A673 (cell line): Measurements from ENCODE around the gene SNAPIN. TPM values are rescaled to one million over a fixed set of nuclear protein-coding genes. Genes with fewer than 3 reads are reported as not detected.

Source experiments
- BruUV-seq: library from RNA; stranded (reverse); fragments of 400-500 nt; replicated peaks from 2 replicates; lab custom pipeline; 2021; lab: Mats Ljungman, UMichigan
- CTCF ChIA-PET: fragments of 300-600 bp; sonication (Branson Sonifier 250); formaldehyde crosslinking; loops from one replicate; lab custom pipeline; 2022; ENCODE audit warnings: antibody characterized with exemption; lab: Charles Lee
- POLR2A ChIA-PET: fragments of 300-600 bp; sonication (Branson Sonifier 250); formaldehyde crosslinking; loops from one replicate; lab custom pipeline; 2022; ENCODE audit warnings: antibody characterized with exemption; ENCODE audit not compliant: low non-redundant PET; lab: Charles Lee
- DNase-seq: peaks from one replicate; pipeline ENCODE4 v3.0.0-alpha.2; 2015; ENCODE audit warnings: low spot score
- H3K27ac ChIP-seq: fragments of 200-600 bp; sonication (generic); 2 replicates; pipeline ENCODE4 v1.5.1; 2016; ENCODE audit warnings: mixed run types, low read depth, mild to moderate bottlenecking, mixed read lengths, antibody characterized with exemption, low read length; ENCODE audit not compliant: poor library complexity, severe bottlenecking
- H3K27me3 ChIP-seq: fragments of 200-600 bp; sonication (generic); replicated peaks from 2 replicates; pipeline ENCODE4 v1.6.1; 2017; ENCODE audit warnings: mixed run types, low read depth, mild to moderate bottlenecking, mixed read lengths, antibody characterized with exemption, low read length; ENCODE audit not compliant: insufficient read depth, poor library complexity
- H3K36me3 ChIP-seq: fragments of 200-600 bp; sonication (generic); 2 replicates; pipeline ENCODE4 v1.6.1; 2016; ENCODE audit warnings: mixed run types, mild to moderate bottlenecking, mixed read lengths, antibody characterized with exemption, low read length; ENCODE audit not compliant: insufficient read depth, poor library complexity, severe bottlenecking
- H3K4me1 ChIP-seq: fragments of 200-600 bp; sonication (generic); 2 replicates; pipeline ENCODE4 v1.6.1; 2017; ENCODE audit warnings: mixed run types, mild to moderate bottlenecking, mixed read lengths, antibody characterized with exemption, low read length; ENCODE audit not compliant: insufficient read depth, poor library complexity, severe bottlenecking
- H3K4me3 ChIP-seq: fragments of 200-600 bp; sonication (generic); 2 replicates; pipeline ENCODE4 v1.5.1; 2016; ENCODE audit warnings: low read depth, mixed run types, mild to moderate bottlenecking, mixed read lengths, low read length; ENCODE audit not compliant: poor library complexity, severe bottlenecking
- H3K9me3 ChIP-seq: fragments of 200-600 bp; sonication (generic); 2 replicates; pipeline ENCODE4 v1.6.1; 2016; ENCODE audit warnings: mixed run types, low read depth, mild to moderate bottlenecking, mixed read lengths, antibody characterized with exemption, low read length; ENCODE audit not compliant: poor library complexity, severe bottlenecking
- CTCF ChIP-seq: fragments of 300-800, 200-600 bp; sonication (generic); conservative IDR thresholded peaks from 2 replicates; pipeline ENCODE4 v1.5.1; 2017; ENCODE audit warnings: low read depth, mild to moderate bottlenecking, antibody characterized with exemption, low read length, moderate library complexity, mixed read lengths
- EZH2 ChIP-seq: fragments of 200-600 bp; sonication (generic); IDR thresholded peaks from 2 replicates; pipeline ENCODE4 v1.6.1; 2017; ENCODE audit warnings: borderline replicate concordance, low read depth, mild to moderate bottlenecking, mixed read lengths, antibody characterized with exemption, low read length; ENCODE audit not compliant: poor library complexity, severe bottlenecking
- intact Hi-C: fragments of 100-400 bp; cut with micrococcal nuclease; formaldehyde crosslinking; loops from one replicate; pipeline ENCODE4 v1.10.0; 2022; ENCODE audit not compliant: unreplicated experiment
- total RNA-seq: library from RNA; stranded (reverse); gene quantifications from 2 replicates; pipeline ENCODE4 v1.2.3, GENCODE V29; 2021

Gene SNAPIN
- total RNA-seq, 1 experiment from 2014 or later: 47.4 TPM

- no peaks in the 10 kb centered on the region for H3K9me3 ChIP-seq
- no peak overlapping the region for H3K27ac ChIP-seq
- TF ChIP-seq CTCF (no peak), EZH2 (no peak)
- no peaks in the 10 kb centered on the region for H3K36me3 ChIP-seq
- CTCF ChIA-PET: no interaction called here
- no peaks in the 10 kb centered on the region for H3K4me1 ChIP-seq
- POLR2A ChIA-PET: no interaction called here
- BruUV-seq: no TSS peak
- intact Hi-C loops: no loop called here
- no peaks in the 10 kb centered on the region for H3K27me3 ChIP-seq
- H3K4me3 ChIP-seq: no peak overlapping the region
- DNase-seq: no peak
Observed at GRCh38 chr1:153610334-153610733, 48.2 kb upstream of the SNAPIN start.

GRCh38 chr1:153610811-153611301 is 47.6 kb upstream of the SNAPIN start:
- intact Hi-C loops: no loop called here
- no peak overlapping the region for H3K27ac ChIP-seq
- DNase-seq: no peak
- no peaks in the 10 kb centered on the region for H3K4me1 ChIP-seq
- TF ChIP-seq CTCF (no peak), EZH2 (no peak)
- no peaks in the 10 kb centered on the region for H3K36me3 ChIP-seq
- ChIA-PET POLR2A (interaction anchor here (0.6 kb wide), 1 partner anchor 1654 kb away, joined by 6 read pairs; no protein-coding TSS in a partner anchor), CTCF (interaction anchor here (0.6 kb wide), 1 partner anchor 334 kb away, joined by 4 read pairs; no protein-coding TSS in a partner anchor)
- no peaks in the 10 kb centered on the region for H3K9me3 ChIP-seq
- no peaks in the 10 kb centered on the region for H3K27me3 ChIP-seq
- BruUV-seq: no TSS peak
- no peak overlapping the region for H3K4me3 ChIP-seq

- POLR2A ChIA-PET: interaction anchor here (0.6 kb wide), 1 partner anchor 1653 kb away, joined by 6 read pairs; no protein-coding TSS in a partner anchor
- Histone ChIP-seq H3K4me1 (no peaks in the 10 kb centered on the region), H3K27ac (no peak overlapping the region), H3K9me3 (no peaks in the 10 kb centered on the region), H3K27me3 (no peaks in the 10 kb centered on the region), H3K4me3 (no peak overlapping the region), H3K36me3 (no peaks in the 10 kb centered on the region)
- intact Hi-C loops: no loop called here
- TF ChIP-seq CTCF: no peak
- TF ChIP-seq EZH2: no peak
- CTCF ChIA-PET: interaction anchor here (0.6 kb wide), 1 partner anchor 334 kb away, joined by 4 read pairs; no protein-coding TSS in a partner anchor
- no peak for DNase-seq
- no TSS peak for BruUV-seq
Observed at GRCh38 chr1:153611356-153611755, 47.1 kb upstream of the SNAPIN start.
